HCT116 (cell line): ENCODE results near the gene SLC25A25. TPM values are rescaled to one million over a fixed set of nuclear protein-coding genes. Genes with fewer than 3 reads are reported as not detected.

Experiments
- ATAC-seq: fragments of 200-7000 bp; cut with Tn5 transposase; 2 replicates; pipeline ENCODE4 v1.9.1; 2020; ENCODE audit warnings: mild to moderate bottlenecking, moderate library complexity
- BruUV-seq: library from RNA; stranded (reverse); fragments of 400-500 nt; replicated peaks from 2 replicates; lab custom pipeline; 2021; lab: Mats Ljungman, UMichigan
- CTCF ChIA-PET: fragments of 300-600 bp; sonication (Branson Sonifier 250); formaldehyde crosslinking; loops from one replicate; lab custom pipeline; 2021; ENCODE audit warnings: antibody characterized with exemption; lab: Charles Lee
- POLR2A ChIA-PET: fragments of 300-600, 350-600 bp; sonication (Branson Sonifier 250); formaldehyde crosslinking; loops from one replicate; lab custom pipeline; 2021; ENCODE audit warnings: antibody characterized with exemption; lab: Charles Lee
- RAD21 ChIA-PET, 2 experiments: fragments of 300-600 bp; sonication (Branson Sonifier 250); formaldehyde crosslinking; loops; one replicate each; lab custom pipeline; 2023; ENCODE audit warnings: low total read pairs in 2 of 2; ENCODE audit not compliant: uncharacterized antibody in 2 of 2, unreplicated experiment in 2 of 2, low non-redundant PET in 1 of 2; lab: Charles Lee
- DNase-seq: peaks from one replicate; pipeline ENCODE4 v3.0.0-alpha.2; 2010; ENCODE audit warnings: low read depth, low spot score
- H2AFZ ChIP-seq: fragments of 200-600 bp; shearing (Covaris generic), sonication (generic); 2 replicates; pipeline ENCODE4 v1.6.1; 2017; ENCODE audit warnings: low read depth, mixed run types, mixed read lengths, antibody characterized with exemption, low read length; ENCODE audit not compliant: poor library complexity, severe bottlenecking
- H3K27ac ChIP-seq: 2 replicates; pipeline ENCODE4 v1.5.1; 2012; ENCODE audit warnings: low read depth, low read length
- H3K27me3 ChIP-seq: fragments of 200-600 bp; sonication (generic); 2 replicates; pipeline ENCODE4 v1.6.1; 2016; ENCODE audit warnings: mixed run types, low read length, mixed read lengths; ENCODE audit not compliant: insufficient read depth
- H3K36me3 ChIP-seq, 2 experiments: fragments of 200-500 bp in 1 of 2; fragments of 200-600 bp in 1 of 2; sonication (Bioruptor generic) in 1 of 2; sonication (generic) in 1 of 2; 2 replicates each; pipeline versions ENCODE4 v1.5.1 to v1.6.1; 2014 to 2016; ENCODE audit warnings: low read length in 2 of 2, inconsistent platforms in 1 of 2, mixed read lengths in 1 of 2, mixed run types in 1 of 2; ENCODE audit not compliant: insufficient read depth in 2 of 2, control insufficient read depth in 1 of 2
- H3K4me1 ChIP-seq, 2 experiments: fragments of 200-600 bp in 1 of 2; sonication (generic) in 1 of 2; 2 replicates each; pipeline versions ENCODE4 v1.5.1 to v1.6.1; 2012 to 2017; ENCODE audit warnings: low read length in 2 of 2, inconsistent platforms in 1 of 2, mild to moderate bottlenecking in 1 of 2, mixed read lengths in 1 of 2, mixed run types in 1 of 2, moderate library complexity in 1 of 2; ENCODE audit not compliant: insufficient read depth in 2 of 2, control insufficient read depth in 1 of 2
- H3K4me2 ChIP-seq: fragments of 200-600 bp; sonication (generic); 2 replicates; pipeline ENCODE4 v1.6.1; 2017; ENCODE audit warnings: mixed run types, low read length, mixed read lengths
- H3K4me3 ChIP-seq, 2 experiments: fragments of 200-600 bp in 1 of 2; sonication (generic) in 1 of 2; replicated peaks in 1 of 2; 2 replicates each; pipeline ENCODE4 v1.5.1; 2011 to 2016; ENCODE audit warnings: low read length in 2 of 2, control low read depth in 1 of 2, low read depth in 1 of 2, mild to moderate bottlenecking in 1 of 2, mixed read lengths in 1 of 2, mixed run types in 1 of 2
- H3K79me2 ChIP-seq: fragments of 200-600 bp; sonication (generic); 2 replicates; pipeline ENCODE4 v1.6.1; 2017; ENCODE audit warnings: mild to moderate bottlenecking, mixed run types, low read length, moderate library complexity, mixed read lengths; ENCODE audit not compliant: insufficient read depth
- H3K9ac ChIP-seq: fragments of 200-600 bp; sonication (generic); 2 replicates; pipeline ENCODE4 v1.6.1; 2016; ENCODE audit warnings: low read length, mixed read lengths
- H3K9me2 ChIP-seq: fragments of 200-600 bp; sonication (generic), shearing (Covaris generic); 2 replicates; pipeline ENCODE4 v1.6.1; 2017; ENCODE audit warnings: mixed run types, mild to moderate bottlenecking, moderate library complexity; ENCODE audit not compliant: insufficient read depth
- H3K9me3 ChIP-seq, 2 experiments: fragments of 200-500 bp in 1 of 2; fragments of 200-600 bp in 1 of 2; sonication (Bioruptor generic) in 1 of 2; sonication (generic) in 1 of 2; 2 replicates each; pipeline ENCODE4 v1.6.1; 2014 to 2017; ENCODE audit warnings: low read length in 2 of 2, mixed read lengths in 2 of 2, inconsistent platforms in 1 of 2, low read depth in 1 of 2, mild to moderate bottlenecking in 1 of 2, mixed run types in 1 of 2, moderate library complexity in 1 of 2; ENCODE audit not compliant: control insufficient read depth in 1 of 2, insufficient read depth in 1 of 2
- H4K20me1 ChIP-seq: fragments of 200-600 bp; sonication (generic), shearing (Covaris generic); 2 replicates; pipeline ENCODE4 v1.6.1; 2017; ENCODE audit warnings: mixed run types, mild to moderate bottlenecking, moderate library complexity; ENCODE audit not compliant: insufficient read depth
- ATF3 ChIP-seq: IDR thresholded peaks from 2 replicates; pipeline ENCODE4 v1.6.1; 2012
- CEBPB ChIP-seq: IDR thresholded peaks from 2 replicates; pipeline ENCODE4 v1.6.1; 2012; ENCODE audit warnings: low read depth
- ELF1 ChIP-seq: IDR thresholded peaks from 2 replicates; pipeline ENCODE4 v1.6.1; 2012; ENCODE audit warnings: low read depth, borderline replicate concordance
- EZH2 ChIP-seq: fragments of 200-600 bp; sonication (generic); IDR thresholded peaks from 2 replicates; pipeline ENCODE4 v1.6.1; 2017; ENCODE audit warnings: antibody characterized with exemption, mixed run types
- EZH2phosphoT487 ChIP-seq: fragments of 200-600 bp; IDR thresholded peaks from 2 replicates; pipeline ENCODE4 v1.6.1; 2018; ENCODE audit warnings: antibody characterized with exemption, borderline replicate concordance
- MAX ChIP-seq: IDR thresholded peaks from 2 replicates; pipeline ENCODE4 v1.6.1; 2012
- POLR2A ChIP-seq: IDR thresholded peaks from 2 replicates; pipeline ENCODE4 v1.7.0; 2011; ENCODE audit warnings: borderline replicate concordance; ENCODE audit not compliant: insufficient read depth, insufficient read length; ENCODE audit errors: extremely low read depth
- SRF ChIP-seq: IDR thresholded peaks from 2 replicates; pipeline ENCODE4 v1.6.1; 2012; ENCODE audit warnings: low read depth
- ZNF274 ChIP-seq: fragments of 200-500 bp; sonication (Bioruptor generic); IDR thresholded peaks from 2 replicates; pipeline ENCODE4 v1.6.1; 2014; ENCODE audit warnings: mild to moderate bottlenecking, low read depth, low read length, inconsistent platforms
- intact Hi-C: fragments of 100-400 bp; cut with micrococcal nuclease; formaldehyde crosslinking; loops from 2 replicates; pipeline ENCODE4 v1.10.0; 2022
- total RNA-seq: library from RNA; stranded (reverse); gene quantifications from one replicate; pipeline ENCODE4 v1.2.1, GENCODE V29; 2021; ENCODE audit not compliant: unreplicated experiment

Gene SLC25A25
- total RNA-seq, 1 experiment from 2014 or later: 15.3 TPM

- no peaks in the 10 kb centered on the region for H3K9me2 ChIP-seq
- H3K9ac ChIP-seq: no peak overlapping the region
- POLR2A ChIA-PET: interaction anchor here (0.7 to 1.3 kb wide), 2 partner anchors 33 to 79 kb away, joined by 3 read pairs; no protein-coding TSS in a partner anchor
- no peak overlapping the region for H2AFZ ChIP-seq
- no peaks in the 10 kb centered on the region for H3K79me2 ChIP-seq
- no peaks in the 10 kb centered on the region for H3K27me3 ChIP-seq
- TF ChIP-seq POLR2A (no peak), EZH2phosphoT487 (no peak), ATF3 (no peak), EZH2 (no peak), ELF1 (no peak), CEBPB (no peak), ZNF274 (no peak), MAX (no peak), SRF (no peak)
- TF ChIP-seq, all 23 proteins: peak for 0
- H4K20me1 ChIP-seq: no peaks in the 10 kb centered on the region
- DNase-seq: no peak
- no peak for ATAC-seq
- H3K4me1 ChIP-seq: peaks cover 0 to 33% of the 10 kb centered on the region in 2 experiments; a peak in 2 of 4 replicates
- no peak overlapping the region for H3K27ac ChIP-seq
- H3K4me3 ChIP-seq: no peak overlapping the region
- ChIA-PET RAD21 (interaction anchor here in 1 of 2 experiments (3.5 kb wide), 1 partner anchor 90 kb away, joined by 11 read pairs; no protein-coding TSS in a partner anchor), CTCF (interaction anchor here (1.3 to 3.5 kb wide), 5 partner anchors 86 to 299 kb away, joined by 4 to 40 read pairs (median 4); partner anchors contain the start of gene TOR2A)
- peak overlapping the region; percentile 27; the same call in 1 of the 2 replicates for H3K4me2 ChIP-seq
- H3K9me3 ChIP-seq: no peaks in the 10 kb centered on the region
- H3K36me3 ChIP-seq: no peaks in the 10 kb centered on the region
- BruUV-seq: no TSS peak
- intact Hi-C loops: no loop called here
Observed at GRCh38 chr9:128033609-128034008, 34.4 kb upstream of the SLC25A25 start.
